Spleen (tissue), 7 donors: ENCODE data around the gene CBLC.

Experiments used
- CTCF ChIP-seq, 11 experiments: fragments of 200-600 bp in 7 of 11; fragments of 450-650 bp in 4 of 11; sonication (generic) in 4 of 11; IDR thresholded peaks in 8 of 11; conservative IDR thresholded peaks in 3 of 11; 1 replicate in 7 of 11; 2 replicates in 4 of 11; pipeline versions ENCODE4 v1.4.0 to v1.8.0; 2016 to 2021; ENCODE audit warnings: antibody characterized with exemption in 11 of 11, inconsistent platforms in 4 of 11, mild to moderate bottlenecking in 1 of 11
- POLR2A ChIP-seq, 3 donors: fragments of 450-650 bp; IDR thresholded peaks; one replicate each; pipeline ENCODE4 v1.5.1; 2017; ENCODE audit warnings: antibody characterized with exemption in 3 of 3, mild to moderate bottlenecking in 1 of 3
- POLR2AphosphoS5 ChIP-seq, 3 donors: sonication (generic); formaldehyde crosslinking; IDR thresholded peaks; one replicate each; pipeline ENCODE4 v1.5.1; 2017; ENCODE audit warnings: antibody characterized with exemption in 3 of 3
- donor health status: DM: no; HTN: no; CAD: no; lungs with moderate emphysema.
- donor health status: DM: no; HTN: no; CAD: no.
- donor health status: DM: no; HTN: no; CAD: no.

GRCh38 chr19:44748426-44749254 is 29.1 kb upstream of the CBLC start, which contains the start of gene BCL3:
- TF ChIP-seq CTCF (IDR thresholded peaks at IDR 0.05 in 8 of 11, conservative IDR thresholded peaks at IDR 0.05 in 3 of 11), result peak in 2 of 11 experiments; percentile 8 to 11
- peak in 2 of 3 donors; percentile 67 to 84 for TF ChIP-seq POLR2AphosphoS5 (IDR thresholded peaks at IDR 0.05)
- TF ChIP-seq POLR2A (IDR thresholded peaks at IDR 0.05), result no peak
